HepG2 (cell line): Measurements from ENCODE around the gene PHAX. TPM values are rescaled to one million over a fixed set of nuclear protein-coding genes. Genes with fewer than 3 reads are reported as not detected.

Experiments used
- AKAP8 ChIP-seq: sonication (generic); formaldehyde crosslinking; IDR thresholded peaks from 2 replicates; pipeline ENCODE4 v1.5.1; 2020; ENCODE audit warnings: mild to moderate bottlenecking, missing genetic modification reagents
- ARID5B ChIP-seq: IDR thresholded peaks from 2 replicates; pipeline ENCODE4 v1.4.0; 2020; ENCODE audit warnings: mild to moderate bottlenecking, missing genetic modification reagents
- ATF4 ChIP-seq, 2 experiments: fragments of 450-650 bp in 1 of 2; sonication (generic) in 1 of 2; formaldehyde crosslinking; IDR thresholded peaks; 2 replicates each; pipeline versions ENCODE4 v1.5.0 to v1.8.0; 2020 to 2022; ENCODE audit warnings: mild to moderate bottlenecking in 1 of 2, missing genetic modification reagents in 1 of 2
- ATF6 ChIP-seq: sonication (generic); formaldehyde crosslinking; conservative IDR thresholded peaks from 2 replicates; pipeline ENCODE4 v1.4.0; 2020; ENCODE audit warnings: missing genetic modification reagents
- ELF3 ChIP-seq: IDR thresholded peaks from 2 replicates; pipeline ENCODE4 v1.6.1; 2016; ENCODE audit warnings: missing genetic modification reagents, missing compliant biosample characterization
- ERF ChIP-seq: IDR thresholded peaks from 2 replicates; pipeline ENCODE4 v1.6.1; 2018; ENCODE audit warnings: missing biosample characterization, missing genetic modification reagents
- HMGXB4 ChIP-seq, 2 experiments: sonication (generic) in 1 of 2; formaldehyde crosslinking in 1 of 2; IDR thresholded peaks; 2 replicates each; pipeline versions ENCODE4 v1.4.0 to v1.6.1; 2018 to 2020; ENCODE audit warnings: missing genetic modification reagents in 2 of 2, borderline replicate concordance in 1 of 2, low read depth in 1 of 2, mild to moderate bottlenecking in 1 of 2, missing biosample characterization in 1 of 2
- KDM4B ChIP-seq: sonication (generic); formaldehyde crosslinking; IDR thresholded peaks from 2 replicates; pipeline ENCODE4 v1.4.0; 2020; ENCODE audit warnings: missing genetic modification reagents
- MED1 ChIP-seq: sonication (generic); formaldehyde crosslinking; IDR thresholded peaks from 2 replicates; pipeline ENCODE4 v1.4.0; 2020; ENCODE audit warnings: missing genetic modification reagents
- NR2C2 ChIP-seq: sonication (generic); formaldehyde crosslinking; IDR thresholded peaks from 2 replicates; pipeline ENCODE4 v1.4.0; 2020; ENCODE audit warnings: missing genetic modification reagents, mild to moderate bottlenecking, moderate library complexity, borderline replicate concordance
- PCBP1 ChIP-seq: fragments of 200-400 bp; formaldehyde crosslinking; IDR thresholded peaks from 2 replicates; pipeline ENCODE4 v1.6.1; 2017; ENCODE audit warnings: mild to moderate bottlenecking, low read depth, low read length, borderline replicate concordance
- SAP130 ChIP-seq: IDR thresholded peaks from 2 replicates; pipeline ENCODE4 v1.6.1; 2016; ENCODE audit warnings: low read depth
- TFDP1 ChIP-seq: IDR thresholded peaks from 2 replicates; pipeline ENCODE4 v1.6.1; 2016; ENCODE audit warnings: missing compliant biosample characterization, missing genetic modification reagents, borderline replicate concordance
- THAP11 ChIP-seq: IDR thresholded peaks from 2 replicates; pipeline ENCODE4 v1.6.1; 2016; ENCODE audit warnings: missing biosample characterization, missing genetic modification reagents
- ZMYM4 ChIP-seq: sonication (generic); formaldehyde crosslinking; IDR thresholded peaks from 2 replicates; pipeline ENCODE4 v1.8.1; 2023; ENCODE audit warnings: mild to moderate bottlenecking, missing genetic modification reagents
- ZNF18 ChIP-seq: sonication (generic); formaldehyde crosslinking; IDR thresholded peaks from 2 replicates; pipeline ENCODE4 v1.8.0; 2022; ENCODE audit warnings: mild to moderate bottlenecking, missing genetic modification reagents; ENCODE audit not compliant: insufficient replicate concordance
- ZNF766 ChIP-seq: sonication (generic); formaldehyde crosslinking; IDR thresholded peaks from 2 replicates; pipeline ENCODE4 v1.5.0; 2020; ENCODE audit warnings: missing genetic modification reagents, borderline replicate concordance
- polyA plus RNA-seq, 8 experiments: library from polyadenylated mRNA; depleted of rRNA in 3 of 8; stranded (reverse) in 7 of 8; unstranded in 1 of 8; fragments of >200 nt; fragmentation: Illumina TruSeq in 4 of 8; extraction: Trizol in 4 of 8; gene quantifications; 2 replicates each; pipeline versions ENCODE4 v1.2.1 to v1.2.3, GENCODE V29; 2011 to 2016; ENCODE audit warnings: low read depth in 4 of 8, missing spikeins in 1 of 8, mixed read lengths in 1 of 8; ENCODE audit not compliant: insufficient read depth in 1 of 8
- total RNA-seq, 5 experiments: library from RNA; depleted of rRNA; stranded (reverse); fragments of >200 nt; fragmentation: Illumina TruSeq; extraction: Trizol; gene quantifications; 2 replicates each; pipeline ENCODE4 v1.2.3, GENCODE V29; 2016; ENCODE audit warnings: low read depth in 1 of 5

PHAX gene
- total and polyA plus RNA-seq, 2 of the 13 experiments (the other 11 are each of a cell fraction or from before 2014, with no cell fraction given), result 20.0 to 59.7 TPM

GRCh38 chr5:126676195-126676624 is 75.5 kb downstream of the PHAX start (continued):
- no peak for TF ChIP-seq ATF6
- TF ChIP-seq AKAP8, result no peak
- peak; percentile 38; the same call in 1 of the 2 replicates for TF ChIP-seq ZMYM4 (CRISPR knock-in tag)
- TF ChIP-seq KDM4B (CRISPR knock-in tag), result 0 out of 2 replicates have a peak, but pooled peaks have one; percentile 40
- TF ChIP-seq PCBP1, result no peak
- peak; percentile 26; the same call in 1 of the 2 replicates for TF ChIP-seq TFDP1 (CRISPR knock-in tag)
- peak; percentile 58 for TF ChIP-seq ARID5B (CRISPR knock-in tag)
- TF ChIP-seq HMGXB4 (CRISPR knock-in tag; IDR thresholded peaks at IDR 0.05; ENCODE audit: borderline replicate concordance in 1 of 2, low read depth in 1 of 2), result peak; percentile 53 to 71; a peak in 3 of 4 replicates
- TF ChIP-seq MED1 (CRISPR knock-in tag), result 0 out of 2 replicates have a peak, but pooled peaks have one; percentile 14
- TF ChIP-seq ZNF18 (CRISPR knock-in tag), result peak; percentile 75
- peak; percentile 55; the same call in 1 of the 2 replicates for TF ChIP-seq ELF3 (CRISPR knock-in tag)
- peak; percentile 85 to 97 for TF ChIP-seq ATF4 (CRISPR knock-in tag; IDR thresholded peaks at IDR 0.05)
- TF ChIP-seq NR2C2 (CRISPR knock-in tag), result 0 out of 2 replicates have a peak, but pooled peaks have one; percentile 18
- peak; percentile 52; the same call in 1 of the 2 replicates for TF ChIP-seq SAP130 (CRISPR knock-in tag)
- peak; percentile 44; the same call in 1 of the 2 replicates for TF ChIP-seq ERF (CRISPR knock-in tag)
- 0 out of 2 replicates have a peak, but pooled peaks have one; percentile 37 for TF ChIP-seq ZNF766 (CRISPR knock-in tag)
- peak; percentile 56 for TF ChIP-seq THAP11
